H1 (cell line): Measurements from ENCODE around the gene GLIS2. TPM values are rescaled to one million over a fixed set of nuclear protein-coding genes. Genes with fewer than 3 reads are reported as not detected.

ENCODE experiments used
- CTCF ChIA-PET: fragments of 300-600 bp; sonication (Branson Sonifier 250); formaldehyde crosslinking; loops from one replicate; lab custom pipeline; 2021; ENCODE audit not compliant: partially characterized antibody; lab: Charles Lee
- POLR2A ChIA-PET: fragments of 300-600 bp; sonication (Branson Sonifier 250); formaldehyde crosslinking; loops from one replicate; lab custom pipeline; 2021; ENCODE audit warnings: inconsistent platforms; ENCODE audit not compliant: partially characterized antibody; lab: Charles Lee
- DNase-seq, 2 experiments: peaks; one replicate each; pipeline versions ENCODE4 v3.0.0 to v3.0.0-alpha.2; 2010 to 2022; ENCODE audit warnings: low spot score in 2 of 2, low read depth in 1 of 2, mixed read lengths in 1 of 2
- FAIRE-seq: peaks from 2 replicates; lab custom pipeline; 2011; peaks lifted over from hg19 to GRCh38; lab: Jason Lieb, UNC
- H2AFZ ChIP-seq: 2 replicates; pipeline ENCODE4 v1.8.1; 2012; ENCODE audit warnings: low read length, inconsistent platforms
- H2AK5ac ChIP-seq: 2 replicates; pipeline ENCODE4 v1.6.1; 2013; ENCODE audit warnings: low read depth, low read length
- H2BK120ac ChIP-seq: replicated peaks from 2 replicates; pipeline ENCODE3; 2013; ENCODE audit warnings: low read depth, low read length, inconsistent platforms
- H2BK12ac ChIP-seq: 2 replicates; pipeline ENCODE4 v1.6.1; 2013; ENCODE audit warnings: low read depth, low read length
- H2BK15ac ChIP-seq: 2 replicates; pipeline ENCODE4 v1.6.1; 2013; ENCODE audit warnings: low read length
- H2BK20ac ChIP-seq: 2 replicates; pipeline ENCODE4 v1.6.1; 2013; ENCODE audit warnings: low read length
- H2BK5ac ChIP-seq: 2 replicates; pipeline ENCODE4 v1.6.1; 2013; ENCODE audit warnings: low read depth, low read length
- H3K14ac ChIP-seq: 2 replicates; pipeline ENCODE4 v1.6.1; 2013; ENCODE audit warnings: inconsistent platforms; ENCODE audit not compliant: insufficient read length
- H3K18ac ChIP-seq: 2 replicates; pipeline ENCODE4 v1.6.1; 2013; ENCODE audit warnings: low read length; ENCODE audit errors: extremely low read depth
- H3K23ac ChIP-seq: 2 replicates; pipeline ENCODE4 v1.6.1; 2013; ENCODE audit warnings: inconsistent platforms; ENCODE audit not compliant: insufficient read length
- H3K23me2 ChIP-seq: 2 replicates; pipeline ENCODE4 v1.6.1; 2013; ENCODE audit warnings: low read depth, low read length
- H3K27ac ChIP-seq: 2 replicates; pipeline ENCODE4 v1.6.1; 2011; ENCODE audit warnings: low read depth, low read length, inconsistent platforms
- H3K27me3 ChIP-seq, 4 experiments: replicated peaks in 1 of 4; 1 replicate in 1 of 4; 2 replicates in 3 of 4; pipeline versions ENCODE4 v1.6.1 to v1.8.1; 2011 to 2013; ENCODE audit warnings: low read length in 3 of 4, mild to moderate bottlenecking in 3 of 4, inconsistent platforms in 2 of 4, mixed read lengths in 2 of 4, moderate library complexity in 1 of 4; ENCODE audit not compliant: control insufficient read depth in 3 of 4, insufficient read depth in 3 of 4; ENCODE audit errors: extremely low read depth in 1 of 4
- H3K36me3 ChIP-seq, 4 experiments: 2 replicates each; pipeline versions ENCODE4 v1.6.1 to v1.8.1; 2011 to 2013; ENCODE audit warnings: mild to moderate bottlenecking in 4 of 4, low read length in 3 of 4, moderate library complexity in 2 of 4, control low read depth in 1 of 4, inconsistent platforms in 1 of 4; ENCODE audit not compliant: insufficient read depth in 4 of 4, control insufficient read depth in 2 of 4
- H3K4ac ChIP-seq: replicated peaks from 2 replicates; pipeline ENCODE3; 2013; ENCODE audit warnings: low read length, low read depth, mixed read lengths, inconsistent platforms; ENCODE audit not compliant: insufficient read length
- H3K4me1 ChIP-seq, 4 experiments: replicated peaks in 1 of 4; 1 replicate in 1 of 4; 2 replicates in 3 of 4; pipeline versions ENCODE4 v1.6.1 to v1.8.1; 2011 to 2013; ENCODE audit warnings: low read length in 3 of 4, inconsistent platforms in 2 of 4, mixed read lengths in 1 of 4; ENCODE audit not compliant: insufficient read depth in 4 of 4, control insufficient read depth in 3 of 4
- H3K4me2 ChIP-seq, 2 experiments: 2 replicates each; pipeline versions ENCODE4 v1.6.1 to v1.8.1; 2011 to 2013; ENCODE audit warnings: low read depth in 2 of 2, low read length in 2 of 2, control low read depth in 1 of 2, inconsistent platforms in 1 of 2, mild to moderate bottlenecking in 1 of 2; ENCODE audit not compliant: insufficient read depth in 1 of 2
- H3K4me3 ChIP-seq, 4 experiments: fragments of 200-600, 300-600 bp in 1 of 4; sonication (generic), shearing (Covaris generic), sonication (Bioruptor Twin) in 1 of 4; 2 replicates each; pipeline versions ENCODE4 v1.5.1 to v1.8.1; 2011 to 2016; ENCODE audit warnings: low read length in 4 of 4, low read depth in 3 of 4, control low read depth in 2 of 4, inconsistent platforms in 2 of 4, mild to moderate bottlenecking in 2 of 4, mixed read lengths in 1 of 4, moderate library complexity in 1 of 4; ENCODE audit not compliant: insufficient read depth in 2 of 4; ENCODE audit errors: extremely low read depth in 1 of 4
- H3K56ac ChIP-seq: replicated peaks from 2 replicates; pipeline ENCODE3; 2013; ENCODE audit warnings: low read depth, mild to moderate bottlenecking, mixed read lengths, low read length, inconsistent platforms; ENCODE audit not compliant: insufficient read length
- H3K79me1 ChIP-seq: 2 replicates; pipeline ENCODE4 v1.6.1; 2013; ENCODE audit warnings: low read depth, low read length, control low read depth
- H3K79me2 ChIP-seq, 2 experiments: 2 replicates each; pipeline versions ENCODE4 v1.6.1 to v1.8.1; 2012 to 2013; ENCODE audit warnings: low read length in 2 of 2, mild to moderate bottlenecking in 2 of 2, inconsistent platforms in 1 of 2; ENCODE audit not compliant: insufficient read depth in 2 of 2, control insufficient read depth in 1 of 2
- H3K9ac ChIP-seq, 4 experiments: replicated peaks in 1 of 4; 1 replicate in 1 of 4; 2 replicates in 3 of 4; pipeline versions ENCODE4 v1.6.1 to v1.8.1; 2011 to 2013; ENCODE audit warnings: low read depth in 3 of 4, low read length in 3 of 4, control low read depth in 2 of 4, mild to moderate bottlenecking in 2 of 4, moderate library complexity in 2 of 4, inconsistent platforms in 1 of 4; ENCODE audit errors: extremely low read depth in 1 of 4
- H3K9me3 ChIP-seq, 2 experiments: 2 replicates each; pipeline versions ENCODE4 v1.6.1 to v1.8.1; 2012 to 2013; ENCODE audit warnings: mild to moderate bottlenecking in 2 of 2, moderate library complexity in 2 of 2, control low read depth in 1 of 2, inconsistent platforms in 1 of 2, low read depth in 1 of 2, low read length in 1 of 2, mixed read lengths in 1 of 2; ENCODE audit not compliant: insufficient read depth in 2 of 2
- H4K20me1 ChIP-seq, 2 experiments: replicated peaks in 1 of 2; 2 replicates each; pipeline versions ENCODE3 to v1.8.1; 2011 to 2013; ENCODE audit warnings: inconsistent platforms in 2 of 2, low read length in 2 of 2, mild to moderate bottlenecking in 1 of 2; ENCODE audit not compliant: insufficient read depth in 2 of 2, control insufficient read depth in 1 of 2
- H4K5ac ChIP-seq: 2 replicates; pipeline ENCODE4 v1.6.1; 2013; ENCODE audit warnings: low read length, low read depth, mixed read lengths, inconsistent platforms; ENCODE audit not compliant: insufficient read length
- H4K8ac ChIP-seq: 2 replicates; pipeline ENCODE4 v1.8.0; 2013; ENCODE audit warnings: mild to moderate bottlenecking, moderate library complexity, low read length, inconsistent platforms; ENCODE audit not compliant: insufficient read depth; ENCODE audit errors: extremely low read depth
- H4K91ac ChIP-seq: replicated peaks from 2 replicates; pipeline ENCODE3; 2013; ENCODE audit warnings: low read length, mixed read lengths, inconsistent platforms; ENCODE audit not compliant: insufficient read length
- CEBPB ChIP-seq: IDR thresholded peaks from 2 replicates; pipeline ENCODE4 v1.6.1; 2012; ENCODE audit warnings: low read depth, low read length
- MAFK ChIP-seq: IDR thresholded peaks from 2 replicates; pipeline ENCODE4 v1.6.1; 2012; ENCODE audit warnings: low read depth, mild to moderate bottlenecking, improper control_type of control experiment, low read length
- SIN3A ChIP-seq, 2 experiments: IDR thresholded peaks in 1 of 2; conservative IDR thresholded peaks in 1 of 2; 2 replicates each; pipeline ENCODE4 v1.6.1; 2011 to 2012; ENCODE audit warnings: low read length in 2 of 2, improper control_type of control experiment in 1 of 2, low read depth in 1 of 2, mild to moderate bottlenecking in 1 of 2
- SRF ChIP-seq: IDR thresholded peaks from 2 replicates; pipeline ENCODE4 v1.6.1; 2011; ENCODE audit warnings: mild to moderate bottlenecking, low read depth, low read length, moderate library complexity
- TAF7 ChIP-seq: optimal IDR thresholded peaks from 2 replicates; pipeline ENCODE3; 2011; ENCODE audit warnings: low read depth, mild to moderate bottlenecking, inconsistent platforms, low read length, moderate library complexity, borderline replicate concordance
- YY1 ChIP-seq: IDR thresholded peaks from 2 replicates; pipeline ENCODE4 v1.6.1; 2011; ENCODE audit warnings: low read depth, mild to moderate bottlenecking, low read length
- WGBS, 2 experiments: shearing (Covaris generic) in 1 of 2; methylation state at CpG; one replicate each; pipeline versions ENCODE4 v1.1.6 to v1.1.7; 2013 to 2015; ENCODE audit warnings: low lambda C conversion rate in 2 of 2, mixed read lengths in 2 of 2, inconsistent platforms in 1 of 2, low coverage in 1 of 2, missing lambda C conversion rate in 1 of 2; ENCODE audit not compliant: insufficient replicate concordance in 2 of 2, insufficient coverage in 1 of 2, insufficient read length in 1 of 2; ENCODE audit errors: extremely low coverage in 1 of 2, missing lambda C conversion rate in 1 of 2; 5-methylcytosine and 5-hydroxymethylcytosine counted together
- polyA plus RNA-seq, 7 experiments: library from polyadenylated mRNA; depleted of rRNA in 3 of 7; stranded (reverse) in 5 of 7; unstranded in 2 of 7; fragments of >200 nt in 5 of 7; fragments of 200-250 nt in 2 of 7; gene quantifications; 1 replicate in 5 of 7; 2 replicates in 1 of 7; 4 replicates in 1 of 7; pipeline versions ENCODE4 v1.2.1 to v1.2.3, GENCODE V29; 2011 to 2013; ENCODE audit warnings: missing spikeins in 2 of 7, mixed read lengths in 2 of 7
- total RNA-seq: library from RNA; stranded (reverse); fragmentation: NEBNext Ultra II Directional; extraction: Animal tissue kit (Norgen Biotek cat#: 25700); gene quantifications from 2 replicates; pipeline ENCODE4 v1.2.1, GENCODE V29; 2021

GLIS2 gene
- total and polyA plus RNA-seq, 2 of the 8 experiments (the other 6 are each of a cell fraction or from before 2014, with no cell fraction given), result 4.3 to 17.4 TPM

DNA sequence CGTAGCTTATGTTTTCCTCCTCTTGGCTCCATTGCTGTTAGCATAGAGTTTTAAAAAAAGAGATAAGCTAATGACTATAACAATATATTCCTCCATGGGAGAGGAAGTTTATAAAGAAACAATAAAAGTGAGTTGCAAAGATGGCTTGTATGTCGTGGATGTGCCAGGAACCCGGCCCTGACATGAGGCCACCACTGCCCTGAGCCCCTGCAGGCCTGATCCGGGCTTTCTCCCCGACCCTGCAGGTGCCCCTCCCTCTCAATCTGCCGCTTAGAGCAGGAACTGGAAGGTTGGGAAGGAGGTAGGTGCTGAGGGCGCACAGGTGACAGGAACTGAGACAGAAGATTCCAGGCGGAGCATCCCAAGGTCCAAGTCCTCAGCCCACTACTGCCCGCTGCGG lies 23.6 kb downstream of the GLIS2 start:
- Histone ChIP-seq H3K18ac (no peak overlapping the region), H3K23me2 (no peaks in the 10 kb centered on the region), H3K79me1 (peaks cover 3% of the 10 kb centered on the region), H3K9ac (no peak overlapping the region), H3K27me3 (no peaks in the 10 kb centered on the region), H3K27ac (no peak overlapping the region), H2BK120ac (no peak overlapping the region), H2AK5ac (no peak overlapping the region), H3K14ac (no peak overlapping the region), H3K56ac (no peak overlapping the region), H3K79me2 (peaks cover 0 to 16% of the 10 kb centered on the region in 2 experiments; a peak in 3 of 4 replicates), H2AFZ (no peak overlapping the region), H3K4me1 (no peaks in the 10 kb centered on the region; a peak in 2 of 7 replicates), H2BK15ac (no peak overlapping the region), H3K4me3 (no peak overlapping the region), H2BK5ac (no peak overlapping the region), H2BK12ac (no peak overlapping the region), H3K4ac (no peak overlapping the region)
- 95% methylated on average over 9 of the region's 10 CpGs; no CpG with 5 or more reads in 1 of the 2 experiments for WGBS, 2 experiments
- POLR2A ChIA-PET, result interaction anchor here (0.6 to 16.2 kb wide), 12 partner anchors 10 to 535 kb away, joined by 3 to 154 read pairs (median 4); partner anchors contain the start of gene PAM16
- FAIRE-seq, result no peak
- no peak for TF ChIP-seq SRF
- no peak for TF ChIP-seq SIN3A (conservative IDR thresholded peaks at IDR 0.05 in 1 of 2, IDR thresholded peaks at IDR 0.05 in 1 of 2; ENCODE audit: low read depth in 1 of 2, low read length in 2 of 2)
- TF ChIP-seq MAFK, result no peak
- no peak for TF ChIP-seq TAF7
- TF ChIP-seq YY1, result no peak
- TF ChIP-seq CEBPB, result no peak
- TF ChIP-seq, all 59 proteins: peak for 0
- peaks cover 22 to 26% of the 10 kb centered on the region in 2 experiments for H4K20me1 ChIP-seq
- no peak overlapping the region for H4K91ac ChIP-seq
- H4K5ac ChIP-seq, result no peak overlapping the region
- no peak for DNase-seq
- no peak overlapping the region for H2BK20ac ChIP-seq
- CTCF ChIA-PET, result interaction anchor here (0.6 to 17.1 kb wide), 21 partner anchors 10 to 793 kb away, joined by 3 to 211 read pairs (median 4); partner anchors contain the start of gene PAM16
- H4K8ac ChIP-seq, result no peak overlapping the region
- no peaks in the 10 kb centered on the region for H3K9me3 ChIP-seq
- H3K4me2 ChIP-seq, result no peak overlapping the region
- H3K36me3 ChIP-seq, result peaks cover 0 to 15% (median 9%) of the 10 kb centered on the region in 4 experiments; a peak in 4 of 8 replicates
- H3K23ac ChIP-seq, result no peak overlapping the region
